ENCODE results near the gene FAM32A.

DNA sequence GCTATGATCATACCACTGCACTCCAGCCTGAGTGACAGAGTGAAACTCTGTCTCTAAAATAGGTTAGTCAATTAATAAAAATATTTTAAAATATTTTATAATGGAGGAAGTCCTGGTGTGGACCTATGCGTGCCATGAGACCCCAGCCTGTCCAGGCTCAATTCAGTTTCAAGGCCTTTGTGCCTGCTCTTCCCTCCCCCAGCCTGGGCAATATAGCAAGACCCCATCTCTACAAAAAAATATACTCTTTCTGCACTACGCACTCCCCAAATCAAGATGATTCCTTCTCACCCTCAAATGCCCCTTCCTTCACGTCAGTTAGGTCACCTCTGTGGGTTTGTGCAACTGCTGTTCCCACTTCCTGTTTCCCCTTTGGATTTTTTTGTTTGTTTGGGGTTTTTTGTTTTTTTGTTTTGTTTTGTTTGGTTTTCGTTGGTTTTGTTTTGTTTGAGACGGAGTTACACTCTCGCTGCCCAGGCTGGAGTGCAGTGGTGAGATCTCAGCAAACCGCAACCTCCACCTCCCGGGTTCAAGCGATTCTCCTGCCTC, 43.1 kb upstream of the FAM32A start:
- TF ChIP-seq CTCF (IDR thresholded peaks at IDR 0.05), result no peak
- no peak for TF ChIP-seq POLR2A (IDR thresholded peaks at IDR 0.05)
- no peak for TF ChIP-seq EP300 (IDR thresholded peaks at IDR 0.05; ENCODE audit: low read depth)

Data from transverse colon (tissue), 3 donors.